HCT116 (cell line): Measurements from ENCODE around the gene PLA2G10. TPM values are rescaled to one million over a fixed set of nuclear protein-coding genes. Genes with fewer than 3 reads are reported as not detected.

Source experiments
- ATAC-seq: fragments of 200-7000 bp; cut with Tn5 transposase; 2 replicates; pipeline ENCODE4 v1.9.1; 2020; ENCODE audit warnings: mild to moderate bottlenecking, moderate library complexity
- BruUV-seq: library from RNA; stranded (reverse); fragments of 400-500 nt; replicated peaks from 2 replicates; lab custom pipeline; 2021; lab: Mats Ljungman, UMichigan
- CTCF ChIA-PET: fragments of 300-600 bp; sonication (Branson Sonifier 250); formaldehyde crosslinking; loops from one replicate; lab custom pipeline; 2021; ENCODE audit warnings: antibody characterized with exemption; lab: Charles Lee
- POLR2A ChIA-PET: fragments of 300-600, 350-600 bp; sonication (Branson Sonifier 250); formaldehyde crosslinking; loops from one replicate; lab custom pipeline; 2021; ENCODE audit warnings: antibody characterized with exemption; lab: Charles Lee
- RAD21 ChIA-PET, 2 experiments: fragments of 300-600 bp; sonication (Branson Sonifier 250); formaldehyde crosslinking; loops; one replicate each; lab custom pipeline; 2023; ENCODE audit warnings: low total read pairs in 2 of 2; ENCODE audit not compliant: uncharacterized antibody in 2 of 2, unreplicated experiment in 2 of 2, low non-redundant PET in 1 of 2; lab: Charles Lee
- DNase-seq: peaks from one replicate; pipeline ENCODE4 v3.0.0-alpha.2; 2010; ENCODE audit warnings: low read depth, low spot score
- H2AFZ ChIP-seq: fragments of 200-600 bp; shearing (Covaris generic), sonication (generic); 2 replicates; pipeline ENCODE4 v1.6.1; 2017; ENCODE audit warnings: low read depth, mixed run types, mixed read lengths, antibody characterized with exemption, low read length; ENCODE audit not compliant: poor library complexity, severe bottlenecking
- H3K27ac ChIP-seq: 2 replicates; pipeline ENCODE4 v1.5.1; 2012; ENCODE audit warnings: low read depth, low read length
- H3K27me3 ChIP-seq: fragments of 200-600 bp; sonication (generic); 2 replicates; pipeline ENCODE4 v1.6.1; 2016; ENCODE audit warnings: mixed run types, low read length, mixed read lengths; ENCODE audit not compliant: insufficient read depth
- H3K36me3 ChIP-seq, 2 experiments: fragments of 200-500 bp in 1 of 2; fragments of 200-600 bp in 1 of 2; sonication (Bioruptor generic) in 1 of 2; sonication (generic) in 1 of 2; 2 replicates each; pipeline versions ENCODE4 v1.5.1 to v1.6.1; 2014 to 2016; ENCODE audit warnings: low read length in 2 of 2, inconsistent platforms in 1 of 2, mixed read lengths in 1 of 2, mixed run types in 1 of 2; ENCODE audit not compliant: insufficient read depth in 2 of 2, control insufficient read depth in 1 of 2
- H3K4me1 ChIP-seq, 2 experiments: fragments of 200-600 bp in 1 of 2; sonication (generic) in 1 of 2; 2 replicates each; pipeline versions ENCODE4 v1.5.1 to v1.6.1; 2012 to 2017; ENCODE audit warnings: low read length in 2 of 2, inconsistent platforms in 1 of 2, mild to moderate bottlenecking in 1 of 2, mixed read lengths in 1 of 2, mixed run types in 1 of 2, moderate library complexity in 1 of 2; ENCODE audit not compliant: insufficient read depth in 2 of 2, control insufficient read depth in 1 of 2
- H3K4me2 ChIP-seq: fragments of 200-600 bp; sonication (generic); 2 replicates; pipeline ENCODE4 v1.6.1; 2017; ENCODE audit warnings: mixed run types, low read length, mixed read lengths
- H3K4me3 ChIP-seq, 2 experiments: fragments of 200-600 bp in 1 of 2; sonication (generic) in 1 of 2; replicated peaks in 1 of 2; 2 replicates each; pipeline ENCODE4 v1.5.1; 2011 to 2016; ENCODE audit warnings: low read length in 2 of 2, control low read depth in 1 of 2, low read depth in 1 of 2, mild to moderate bottlenecking in 1 of 2, mixed read lengths in 1 of 2, mixed run types in 1 of 2
- H3K79me2 ChIP-seq: fragments of 200-600 bp; sonication (generic); 2 replicates; pipeline ENCODE4 v1.6.1; 2017; ENCODE audit warnings: mild to moderate bottlenecking, mixed run types, low read length, moderate library complexity, mixed read lengths; ENCODE audit not compliant: insufficient read depth
- H3K9ac ChIP-seq: fragments of 200-600 bp; sonication (generic); 2 replicates; pipeline ENCODE4 v1.6.1; 2016; ENCODE audit warnings: low read length, mixed read lengths
- H3K9me2 ChIP-seq: fragments of 200-600 bp; sonication (generic), shearing (Covaris generic); 2 replicates; pipeline ENCODE4 v1.6.1; 2017; ENCODE audit warnings: mixed run types, mild to moderate bottlenecking, moderate library complexity; ENCODE audit not compliant: insufficient read depth
- H3K9me3 ChIP-seq, 2 experiments: fragments of 200-500 bp in 1 of 2; fragments of 200-600 bp in 1 of 2; sonication (Bioruptor generic) in 1 of 2; sonication (generic) in 1 of 2; 2 replicates each; pipeline ENCODE4 v1.6.1; 2014 to 2017; ENCODE audit warnings: low read length in 2 of 2, mixed read lengths in 2 of 2, inconsistent platforms in 1 of 2, low read depth in 1 of 2, mild to moderate bottlenecking in 1 of 2, mixed run types in 1 of 2, moderate library complexity in 1 of 2; ENCODE audit not compliant: control insufficient read depth in 1 of 2, insufficient read depth in 1 of 2
- H4K20me1 ChIP-seq: fragments of 200-600 bp; sonication (generic), shearing (Covaris generic); 2 replicates; pipeline ENCODE4 v1.6.1; 2017; ENCODE audit warnings: mixed run types, mild to moderate bottlenecking, moderate library complexity; ENCODE audit not compliant: insufficient read depth
- ATF3 ChIP-seq: IDR thresholded peaks from 2 replicates; pipeline ENCODE4 v1.6.1; 2012
- CBX3 ChIP-seq: IDR thresholded peaks from 2 replicates; pipeline ENCODE4 v1.6.1; 2012; ENCODE audit warnings: low read depth
- CEBPB ChIP-seq: IDR thresholded peaks from 2 replicates; pipeline ENCODE4 v1.6.1; 2012; ENCODE audit warnings: low read depth
- CTCF ChIP-seq, 3 experiments: fragments of 200-600 bp in 1 of 3; sonication (generic) in 1 of 3; IDR thresholded peaks in 2 of 3; conservative IDR thresholded peaks in 1 of 3; 2 replicates each; pipeline ENCODE4 v1.5.1; 2012 to 2017; ENCODE audit warnings: low read depth in 2 of 3, low read length in 2 of 3, antibody characterized with exemption in 1 of 3, borderline replicate concordance in 1 of 3, control low read depth in 1 of 3, mild to moderate bottlenecking in 1 of 3, mixed read lengths in 1 of 3, mixed run types in 1 of 3, moderate library complexity in 1 of 3; ENCODE audit not compliant: insufficient read depth in 1 of 3
- EGR1 ChIP-seq: IDR thresholded peaks from 2 replicates; pipeline ENCODE4 v1.6.1; 2012; ENCODE audit warnings: low read depth
- FOSL1 ChIP-seq: IDR thresholded peaks from 2 replicates; pipeline ENCODE4 v1.6.1; 2012; ENCODE audit warnings: low read depth
- JUND ChIP-seq: IDR thresholded peaks from 2 replicates; pipeline ENCODE4 v1.6.1; 2012
- MAX ChIP-seq: IDR thresholded peaks from 2 replicates; pipeline ENCODE4 v1.6.1; 2012
- POLR2A ChIP-seq: IDR thresholded peaks from 2 replicates; pipeline ENCODE4 v1.7.0; 2011; ENCODE audit warnings: borderline replicate concordance; ENCODE audit not compliant: insufficient read depth, insufficient read length; ENCODE audit errors: extremely low read depth
- POLR2AphosphoS5 ChIP-seq: IDR thresholded peaks from 2 replicates; pipeline ENCODE4 v1.6.1; 2011; ENCODE audit warnings: mild to moderate bottlenecking, low read depth, low read length, moderate library complexity
- RAD21 ChIP-seq: IDR thresholded peaks from 2 replicates; pipeline ENCODE4 v1.6.1; 2012; ENCODE audit warnings: low read depth, mild to moderate bottlenecking
- REST ChIP-seq: IDR thresholded peaks from 2 replicates; pipeline ENCODE4 v1.6.1; 2012; ENCODE audit warnings: low read depth
- SIN3A ChIP-seq: IDR thresholded peaks from 2 replicates; pipeline ENCODE4 v1.6.1; 2012; ENCODE audit warnings: low read depth
- SP1 ChIP-seq: IDR thresholded peaks from 2 replicates; pipeline ENCODE4 v1.6.1; 2012; ENCODE audit warnings: low read depth
- SRF ChIP-seq: IDR thresholded peaks from 2 replicates; pipeline ENCODE4 v1.6.1; 2012; ENCODE audit warnings: low read depth
- YY1 ChIP-seq: IDR thresholded peaks from 2 replicates; pipeline ENCODE4 v1.6.1; 2011; ENCODE audit warnings: low read length, low read depth, moderate library complexity, mild to moderate bottlenecking; ENCODE audit not compliant: insufficient replicate concordance; ENCODE audit errors: extremely low read depth
- ZBTB33 ChIP-seq: IDR thresholded peaks from 2 replicates; pipeline ENCODE4 v1.6.1; 2011; ENCODE audit warnings: mild to moderate bottlenecking, low read length, moderate library complexity; ENCODE audit not compliant: insufficient replicate concordance; ENCODE audit errors: extremely low read depth
- ZFX ChIP-seq: fragments of 450-650 bp; IDR thresholded peaks from 2 replicates; pipeline ENCODE4 v1.6.1; 2017
- ZNF274 ChIP-seq: fragments of 200-500 bp; sonication (Bioruptor generic); IDR thresholded peaks from 2 replicates; pipeline ENCODE4 v1.6.1; 2014; ENCODE audit warnings: mild to moderate bottlenecking, low read depth, low read length, inconsistent platforms
- intact Hi-C: fragments of 100-400 bp; cut with micrococcal nuclease; formaldehyde crosslinking; loops from 2 replicates; pipeline ENCODE4 v1.10.0; 2022
- total RNA-seq: library from RNA; stranded (reverse); gene quantifications from one replicate; pipeline ENCODE4 v1.2.1, GENCODE V29; 2021; ENCODE audit not compliant: unreplicated experiment

Gene PLA2G10
- total RNA-seq, 1 experiment from 2014 or later = not detected

- peaks cover 96% of the 10 kb centered on the region for H3K79me2 ChIP-seq
- ChIA-PET CTCF (no interaction called here), POLR2A (no interaction called here), RAD21 (no interaction called here)
- BruUV-seq = no TSS peak
- peaks cover 8% of the 10 kb centered on the region; the same call in 1 of the 2 replicates for H4K20me1 ChIP-seq
- DNase-seq (no peak), ATAC-seq (no peak)
- intact Hi-C loops = no loop called here
- H3K4me2 ChIP-seq = no peak overlapping the region
- no peak for TF ChIP-seq RAD21
- no peak for TF ChIP-seq SRF
- no peak for TF ChIP-seq POLR2AphosphoS5
- no peak for TF ChIP-seq YY1
- no peak for TF ChIP-seq EGR1
- TF ChIP-seq SP1 = no peak
- TF ChIP-seq MAX = no peak
- no peak for TF ChIP-seq SIN3A
- TF ChIP-seq POLR2A = no peak
- TF ChIP-seq REST = no peak
- no peak for TF ChIP-seq ZBTB33
- TF ChIP-seq JUND = no peak
- TF ChIP-seq CTCF (IDR thresholded peaks at IDR 0.05 in 2 of 3, conservative IDR thresholded peaks at IDR 0.05 in 1 of 3; ENCODE audit: borderline replicate concordance in 1 of 3, insufficient read depth in 1 of 3, low read depth in 2 of 3, low read length in 2 of 3) = no peak
- TF ChIP-seq ZFX = no peak
- no peak for TF ChIP-seq CBX3
- no peak for TF ChIP-seq ATF3
- no peak for TF ChIP-seq FOSL1
- no peak for TF ChIP-seq ZNF274
- TF ChIP-seq CEBPB = no peak
- H3K9me3 ChIP-seq = no peaks in the 10 kb centered on the region
- H3K9ac ChIP-seq = no peak overlapping the region
- H3K9me2 ChIP-seq = no peaks in the 10 kb centered on the region
- no peaks in the 10 kb centered on the region for H3K27me3 ChIP-seq
- H3K4me1 ChIP-seq = no peaks in the 10 kb centered on the region
- no peak overlapping the region for H3K4me3 ChIP-seq
- no peak overlapping the region for H3K27ac ChIP-seq
- peaks cover 20 to 37% of the 10 kb centered on the region in 2 experiments for H3K36me3 ChIP-seq
- H2AFZ ChIP-seq = no peak overlapping the region
Measured at GRCh38 chr16:14640538-14640937, 53.6 kb downstream of the PLA2G10 start.
